HEK293 (cell line): ENCODE measurements around the gene DYNLT1.

Experiments used
- CTCF ChIA-PET: fragments of 350-600 bp; formaldehyde crosslinking; extraction: SDS; loops from one replicate; lab custom pipeline; 2021; ENCODE audit warnings: antibody characterized with exemption; lab: Yijun Ruan, JAX
- POLR2A ChIA-PET: fragments of 300-600 bp; formaldehyde crosslinking; extraction: SDS; loops from one replicate; lab custom pipeline; 2020; ENCODE audit warnings: antibody characterized with exemption, inconsistent platforms; lab: Yijun Ruan, JAX
- H3K27ac ChIP-seq: fragments of 200-500 bp; sonication (Bioruptor generic); 2 replicates; pipeline ENCODE4 v1.5.1; 2014; ENCODE audit warnings: low read depth, low read length, control low read depth, inconsistent platforms; ENCODE audit errors: extremely low read depth
- H3K36me3 ChIP-seq, 2 experiments: fragments of 200-500 bp in 1 of 2; sonication (Bioruptor generic) in 1 of 2; 1 replicate in 1 of 2; 2 replicates in 1 of 2; pipeline ENCODE4 v1.5.1; 2014 to 2017; ENCODE audit warnings: inconsistent platforms in 2 of 2, low read length in 2 of 2; ENCODE audit not compliant: control insufficient read depth in 2 of 2, insufficient read depth in 1 of 2
- H3K4me1 ChIP-seq: fragments of 200-500 bp; sonication (Bioruptor generic); 2 replicates; pipeline ENCODE4 v1.5.1; 2014; ENCODE audit warnings: mild to moderate bottlenecking, low read length, inconsistent platforms; ENCODE audit not compliant: control insufficient read depth, insufficient read depth
- H3K4me3 ChIP-seq: 2 replicates; pipeline ENCODE4 v1.5.1; 2011; ENCODE audit warnings: low read depth, mild to moderate bottlenecking, control low read depth, low read length, moderate library complexity
- H3K9me3 ChIP-seq: fragments of 200-500 bp; sonication (Bioruptor generic); 2 replicates; pipeline ENCODE4 v1.5.1; 2014; ENCODE audit warnings: low read depth, low read length, inconsistent platforms; ENCODE audit not compliant: control insufficient read depth, insufficient read depth
- BCL11A ChIP-seq: fragments of 450-650 bp; formaldehyde crosslinking; IDR thresholded peaks from 2 replicates; pipeline ENCODE4 v1.5.1; 2016; ENCODE audit warnings: low read depth, missing biosample characterization, missing genetic modification characterization
- KLF1 ChIP-seq: fragments of 450-650 bp; formaldehyde crosslinking; IDR thresholded peaks from 2 replicates; pipeline ENCODE4 v1.5.1; 2016; ENCODE audit warnings: missing biosample characterization, missing genetic modification characterization
- MZF1 ChIP-seq: fragments of 450-650 bp; formaldehyde crosslinking; IDR thresholded peaks from 2 replicates; pipeline ENCODE4 v1.5.1; 2017; ENCODE audit warnings: missing biosample characterization, missing genetic modification characterization, borderline replicate concordance
- OVOL3 ChIP-seq: fragments of 450-650 bp; formaldehyde crosslinking; IDR thresholded peaks from 2 replicates; pipeline ENCODE4 v1.5.1; 2016; ENCODE audit warnings: missing biosample characterization, missing genetic modification characterization
- SALL2 ChIP-seq: fragments of 450-650 bp; formaldehyde crosslinking; IDR thresholded peaks from 2 replicates; pipeline ENCODE4 v1.5.0; 2017; ENCODE audit warnings: missing biosample characterization, mild to moderate bottlenecking, missing genetic modification characterization, borderline replicate concordance
- SP7 ChIP-seq: fragments of 450-650 bp; formaldehyde crosslinking; IDR thresholded peaks from 2 replicates; pipeline ENCODE4 v1.5.1; 2016; ENCODE audit warnings: missing biosample characterization, missing genetic modification characterization
- ZBTB17 ChIP-seq: fragments of 450-650 bp; formaldehyde crosslinking; IDR thresholded peaks from 2 replicates; pipeline ENCODE4 v1.5.1; 2016; ENCODE audit warnings: missing biosample characterization, missing genetic modification characterization
- ZBTB26 ChIP-seq: fragments of 450-650 bp; formaldehyde crosslinking; optimal IDR thresholded peaks from 2 replicates; pipeline ENCODE3; 2016; ENCODE audit warnings: missing biosample characterization, mild to moderate bottlenecking, missing genetic modification characterization
- ZBTB44 ChIP-seq: fragments of 450-650 bp; IDR thresholded peaks from 2 replicates; pipeline ENCODE4 v1.5.1; 2018; ENCODE audit warnings: missing biosample characterization, mild to moderate bottlenecking, missing genetic modification characterization
- ZFHX2 ChIP-seq: fragments of 450-650 bp; formaldehyde crosslinking; conservative IDR thresholded peaks from 2 replicates; pipeline ENCODE4 v1.5.1; 2016; ENCODE audit warnings: missing biosample characterization, missing genetic modification characterization
- ZNF174 ChIP-seq: fragments of 450-650 bp; formaldehyde crosslinking; IDR thresholded peaks from 2 replicates; pipeline ENCODE4 v1.5.0; 2017; ENCODE audit warnings: missing biosample characterization, mild to moderate bottlenecking, missing genetic modification characterization
- ZNF24 ChIP-seq: fragments of 450-650 bp; formaldehyde crosslinking; IDR thresholded peaks from 2 replicates; pipeline ENCODE4 v1.5.1; 2016; ENCODE audit warnings: missing biosample characterization, missing genetic modification characterization
- ZNF280D ChIP-seq: fragments of 450-650 bp; formaldehyde crosslinking; IDR thresholded peaks from 2 replicates; pipeline ENCODE4 v1.5.1; 2016; ENCODE audit warnings: missing biosample characterization, missing genetic modification characterization
- ZNF350 ChIP-seq: fragments of 450-650 bp; formaldehyde crosslinking; IDR thresholded peaks from 2 replicates; pipeline ENCODE4 v1.5.0; 2017; ENCODE audit warnings: missing biosample characterization, mild to moderate bottlenecking, missing genetic modification characterization
- ZNF37A ChIP-seq: fragments of 450-650 bp; IDR thresholded peaks from 2 replicates; pipeline ENCODE4 v1.5.1; 2018; ENCODE audit warnings: missing biosample characterization, missing genetic modification characterization
- ZNF391 ChIP-seq: fragments of 450-650 bp; formaldehyde crosslinking; IDR thresholded peaks from 2 replicates; pipeline ENCODE4 v1.5.1; 2016; ENCODE audit warnings: low read depth, missing biosample characterization, missing genetic modification characterization, borderline replicate concordance
- ZNF416 ChIP-seq: fragments of 450-650 bp; formaldehyde crosslinking; IDR thresholded peaks from 2 replicates; pipeline ENCODE4 v1.5.1; 2016; ENCODE audit warnings: missing biosample characterization, missing genetic modification characterization
- ZNF433 ChIP-seq: fragments of 450-650 bp; formaldehyde crosslinking; IDR thresholded peaks from 2 replicates; pipeline ENCODE4 v1.5.1; 2016; ENCODE audit warnings: missing biosample characterization, missing genetic modification characterization, low read depth
- ZNF501 ChIP-seq: fragments of 450-650 bp; formaldehyde crosslinking; IDR thresholded peaks from 2 replicates; pipeline ENCODE4 v1.5.1; 2016; ENCODE audit warnings: missing biosample characterization, missing genetic modification characterization
- ZNF510 ChIP-seq: fragments of 450-650 bp; formaldehyde crosslinking; IDR thresholded peaks from 2 replicates; pipeline ENCODE4 v1.5.1; 2018; ENCODE audit warnings: mild to moderate bottlenecking, missing genetic modification characterization, missing biosample characterization; ENCODE audit not compliant: insufficient replicate concordance
- ZNF560 ChIP-seq: fragments of 450-650 bp; formaldehyde crosslinking; IDR thresholded peaks from 2 replicates; pipeline ENCODE4 v1.5.1; 2017; ENCODE audit warnings: missing biosample characterization, missing genetic modification characterization, borderline replicate concordance
- ZNF600 ChIP-seq: fragments of 450-650 bp; formaldehyde crosslinking; IDR thresholded peaks from 2 replicates; pipeline ENCODE4 v1.5.1; 2016; ENCODE audit warnings: missing biosample characterization, missing genetic modification characterization
- ZNF623 ChIP-seq: fragments of 450-650 bp; formaldehyde crosslinking; IDR thresholded peaks from 2 replicates; pipeline ENCODE4 v1.5.1; 2016; ENCODE audit warnings: missing biosample characterization, missing genetic modification characterization
- ZNF629 ChIP-seq: fragments of 450-650 bp; formaldehyde crosslinking; IDR thresholded peaks from 2 replicates; pipeline ENCODE4 v1.5.1; 2017; ENCODE audit warnings: missing biosample characterization, missing genetic modification characterization
- ZNF707 ChIP-seq: fragments of 450-650 bp; formaldehyde crosslinking; IDR thresholded peaks from 2 replicates; pipeline ENCODE4 v1.5.1; 2016; ENCODE audit warnings: missing biosample characterization, missing genetic modification characterization
- ZNF76 ChIP-seq: fragments of 450-650 bp; formaldehyde crosslinking; IDR thresholded peaks from 2 replicates; pipeline ENCODE4; 2016; ENCODE audit warnings: low read depth, missing biosample characterization, missing genetic modification characterization, borderline replicate concordance
- ZNF768 ChIP-seq: fragments of 450-650 bp; formaldehyde crosslinking; IDR thresholded peaks from 2 replicates; pipeline ENCODE4 v1.5.1; 2018; ENCODE audit warnings: missing biosample characterization, mild to moderate bottlenecking, missing genetic modification characterization
- ZSCAN16 ChIP-seq: fragments of 450-650 bp; formaldehyde crosslinking; IDR thresholded peaks from 2 replicates; pipeline ENCODE4 v1.5.1; 2016; ENCODE audit warnings: missing biosample characterization, missing genetic modification characterization
- ZSCAN23 ChIP-seq: fragments of 450-650 bp; formaldehyde crosslinking; IDR thresholded peaks from 2 replicates; pipeline ENCODE4 v1.5.1; 2016; ENCODE audit warnings: missing biosample characterization, missing genetic modification characterization
- ZSCAN5A ChIP-seq: fragments of 450-650 bp; formaldehyde crosslinking; IDR thresholded peaks from 2 replicates; pipeline ENCODE4 v1.5.1; 2016; ENCODE audit warnings: missing biosample characterization, missing genetic modification characterization

The DYNLT1 gene

GRCh38 chr6:158644231-158645063 is at the start of gene DYNLT1:
Gene DYNLT1, minus strand, starts transcription at chr6:158644743. Its CDS starts 35 bp downstream, at chr6:158644708.
- H3K36me3 ChIP-seq: peaks cover 0 to 13% of the 10 kb centered on the region in 2 experiments; a peak in 1 of 3 replicates
- CTCF ChIA-PET: interaction anchor here (0.6 to 2.9 kb wide), 10 partner anchors 15 to 431 kb away, joined by 3 to 22 read pairs (median 6); no protein-coding TSS in a partner anchor
- H3K4me3 ChIP-seq: peak within 1 kb of the TSS; percentile 80
- no peaks in the 10 kb centered on the region for H3K9me3 ChIP-seq
- peak within 1 kb of the TSS; percentile 79 for H3K27ac ChIP-seq
- peaks cover 14% of the 10 kb centered on the region for H3K4me1 ChIP-seq
- POLR2A ChIA-PET: interaction anchor here (0.5 to 2.0 kb wide), 17 partner anchors 12 to 502 kb away, joined by 3 to 12 read pairs (median 3); partner anchors contain the start of gene RSPH3
- TF ChIP-seq ZFHX2 (tag by site-specific recombination) (peak; percentile 81), KLF1 (tag by site-specific recombination) (peak; percentile 99), SALL2 (tag by site-specific recombination) (no peak), ZNF416 (tag by site-specific recombination) (no peak), ZSCAN5A (tag by site-specific recombination) (peak; percentile 81; the same call in 1 of the 2 replicates), ZBTB26 (tag by site-specific recombination) (peak; percentile 91), ZNF510 (tag by site-specific recombination) (no peak), MZF1 (tag by site-specific recombination) (peak; percentile 73), ZNF707 (tag by site-specific recombination) (no peak), ZNF76 (tag by site-specific recombination) (peak; percentile 72), ZNF629 (tag by site-specific recombination) (peak; percentile 68), ZNF501 (tag by site-specific recombination) (peak; percentile 93), ZNF560 (tag by site-specific recombination) (peak; percentile 62; the same call in 1 of the 2 replicates), ZNF24 (peak; percentile 76; the same call in 1 of the 2 replicates), ZNF768 (tag by site-specific recombination) (no peak), ZNF37A (tag by site-specific recombination) (no peak), OVOL3 (tag by site-specific recombination) (peak; percentile 53; the same call in 1 of the 2 replicates), ZBTB17 (peak; percentile 73), ZSCAN23 (tag by site-specific recombination) (peak; percentile 64; the same call in 1 of the 2 replicates), ZNF280D (tag by site-specific recombination) (0 out of 2 replicates have a peak, but pooled peaks have one; percentile 67), ZNF600 (tag by site-specific recombination) (peak; percentile 72; the same call in 1 of the 2 replicates), BCL11A (tag by site-specific recombination) (peak; percentile 51; the same call in 1 of the 2 replicates), ZNF433 (no peak), ZNF350 (0 out of 2 replicates have a peak, but pooled peaks have one; percentile 15), ZNF174 (tag by site-specific recombination) (no peak), ZBTB44 (tag by site-specific recombination) (no peak), ZNF623 (tag by site-specific recombination) (peak; percentile 30; the same call in 1 of the 2 replicates), ZNF391 (tag by site-specific recombination) (no peak), SP7 (tag by site-specific recombination) (peak; percentile 90), ZSCAN16 (peak; percentile 39; the same call in 1 of the 2 replicates)
